Stimulated activated CD4-positive, alpha-beta T cell treated with anti-CD3 and anti-CD28 coated beads, Interleukin-15, amount 100 ng/mL, for 1 hour (primary cell): Measurements from ENCODE around the gene RLN1.
"Not testable (repeated sequence)": the region's sequence is repeated elsewhere in the genome, so short reads cannot be mapped to it uniquely, and the experiment has no call there.

Source experiments
- DNase-seq, 2 donors: peaks; one replicate each; pipeline ENCODE4 v3.0.0-alpha.2; 2020; ENCODE audit warnings: low read depth in 1 of 2, low spot score in 1 of 2

The RLN1 gene

GRCh38 chr9:5338992-5339981 lies at the start of gene RLN1:
RLN1 (minus strand) TSS chr9:5339876; CDS start chr9:5339746, 130 bp downstream.
- DNase-seq, result not testable (repeated sequence)

- no peak for DNase-seq
Observed at GRCh38 chr9:5389109-5389732, 49.5 kb upstream of the RLN1 start.

- DNase-seq, result no peak
Observed at GRCh38 chr9:5388026-5388819, 48.5 kb upstream of the RLN1 start.

GRCh38 chr9:5384436-5384835 lies 44.8 kb upstream of the RLN1 start:
- no peak for DNase-seq

- DNase-seq, result no peak
Observed at GRCh38 chr9:5382479-5382878, 42.8 kb upstream of the RLN1 start.

- DNase-seq, result no peak
Observed at GRCh38 chr9:5375790-5376477, 36.3 kb upstream of the RLN1 start.

- DNase-seq, result no peak
Observed at GRCh38 chr9:5375091-5375490, 35.4 kb upstream of the RLN1 start.

GRCh38 chr9:5364294-5365024 lies 24.8 kb upstream of the RLN1 start:
- no peak for DNase-seq

- DNase-seq, result no peak
Observed at GRCh38 chr9:5361326-5362010, 21.8 kb upstream of the RLN1 start.

- DNase-seq, result no peak
Observed at GRCh38 chr9:5360341-5360740, 20.7 kb upstream of the RLN1 start.

GRCh38 chr9:5357431-5358105 lies 17.9 kb upstream of the RLN1 start:
- no peak for DNase-seq

- DNase-seq, result no peak
Observed at GRCh38 chr9:5355817-5356216, 16.1 kb upstream of the RLN1 start.

GRCh38 chr9:5355226-5355625 lies 15.6 kb upstream of the RLN1 start:
- DNase-seq, result no peak

GRCh38 chr9:5354184-5354583 lies 14.5 kb upstream of the RLN1 start:
- DNase-seq, result no peak

- DNase-seq, result no peak
Observed at GRCh38 chr9:5352637-5353248, 13.1 kb upstream of the RLN1 start.

GRCh38 chr9:5336688-5337087 lies 3.0 kb downstream of the RLN1 start:
- DNase-seq, result no peak

GRCh38 chr9:5331276-5331675 lies 8.4 kb downstream of the RLN1 start:
- DNase-seq, result not testable (repeated sequence)

GRCh38 chr9:5326893-5327548 lies 12.7 kb downstream of the RLN1 start:
- no peak for DNase-seq
